Lower lobe of right lung (tissue), 2 donors: ENCODE results near the gene ARHGDIA. TPM values are rescaled to one million over a fixed set of nuclear protein-coding genes. Genes with fewer than 3 reads are reported as not detected.

Experiments
- ATAC-seq, 2 donors: fragments of 200-7000 bp; cut with Tn5 transposase; one replicate each; pipeline ENCODE4 v1.9.1; 2020 to 2022; ENCODE audit warnings: mild to moderate bottlenecking in 2 of 2, moderate library complexity in 2 of 2
- DNase-seq: peaks from one replicate; pipeline ENCODE4 v3.0.0-alpha.2; 2020
- H3K27ac ChIP-seq: fragments of 200-600 bp; one replicate; pipeline ENCODE4 v1.8.0; 2022
- H3K27me3 ChIP-seq: fragments of 200-600 bp; one replicate; pipeline ENCODE4 v1.8.0; 2022; ENCODE audit warnings: low read depth
- H3K36me3 ChIP-seq: fragments of 200-600 bp; one replicate; pipeline ENCODE4 v1.8.0; 2022; ENCODE audit warnings: mild to moderate bottlenecking
- H3K4me1 ChIP-seq: fragments of 200-600 bp; one replicate; pipeline ENCODE4 v1.8.0; 2022
- H3K4me3 ChIP-seq: fragments of 200-600 bp; one replicate; pipeline ENCODE4 v1.8.0; 2022; ENCODE audit warnings: mild to moderate bottlenecking
- H3K9me3 ChIP-seq: fragments of 200-600 bp; one replicate; pipeline ENCODE4 v1.8.0; 2022
- CTCF ChIP-seq: fragments of 200-600 bp; IDR thresholded peaks from one replicate; pipeline ENCODE4 v1.8.0; 2022; ENCODE audit warnings: antibody characterized with exemption, mild to moderate bottlenecking
- intact Hi-C: fragments of 100-400 bp; cut with DNase I; formaldehyde crosslinking; loops from one replicate; pipeline ENCODE4 v1.11.0; 2022
- total RNA-seq: library from RNA; stranded (reverse); fragmentation: NEBNext Ultra II Directional; extraction: Animal tissue kit (Norgen Biotek cat#: 25700); gene quantifications from one replicate; pipeline ENCODE4 v1.2.1, GENCODE V29; 2021
- donor health status: DM: no; HTN: yes; CAD: no; lungs with severe emphysema.

ARHGDIA gene
- total RNA-seq, 1 donor from 2014 or later: 331 TPM

GRCh38 chr17:81825841-81826466 is 45.2 kb downstream of the ARHGDIA start:
- intact Hi-C loops: no loop called here
- Histone ChIP-seq H3K36me3 (peaks cover 19% of the 10 kb centered on the region), H3K27me3 (no peaks in the 10 kb centered on the region), H3K4me1 (peaks cover 18% of the 10 kb centered on the region), H3K4me3 (no peak overlapping the region), H3K27ac (no peak overlapping the region), H3K9me3 (no peaks in the 10 kb centered on the region)
- ATAC-seq: no peak
- no peak for TF ChIP-seq CTCF
- no peak for DNase-seq

GRCh38 chr17:81824595-81824994 is 46.5 kb downstream of the ARHGDIA start:
- H3K27me3 ChIP-seq: no peaks in the 10 kb centered on the region
- no peaks in the 10 kb centered on the region for H3K9me3 ChIP-seq
- H3K27ac ChIP-seq: no peak overlapping the region
- H3K4me3 ChIP-seq: no peak overlapping the region
- intact Hi-C loops: no loop called here
- H3K36me3 ChIP-seq: peaks cover 15% of the 10 kb centered on the region
- ATAC-seq (no peak), DNase-seq (no peak)
- peaks cover 17% of the 10 kb centered on the region for H3K4me1 ChIP-seq
- TF ChIP-seq CTCF: no peak

- TF ChIP-seq CTCF: no peak
- Histone ChIP-seq H3K27me3 (no peaks in the 10 kb centered on the region), H3K36me3 (peaks cover 15% of the 10 kb centered on the region), H3K4me3 (no peak overlapping the region), H3K4me1 (peaks cover 17% of the 10 kb centered on the region), H3K27ac (no peak overlapping the region), H3K9me3 (no peaks in the 10 kb centered on the region)
- intact Hi-C loops: no loop called here
- DNase-seq (no peak), ATAC-seq (no peak)
Measured at GRCh38 chr17:81823820-81824550, 47.2 kb downstream of the ARHGDIA start.

- ATAC-seq: no peak
- no peaks in the 10 kb centered on the region for H3K9me3 ChIP-seq
- H3K4me1 ChIP-seq: peaks cover 17% of the 10 kb centered on the region
- DNase-seq: no peak
- peak overlapping the region; percentile 86 for H3K27ac ChIP-seq
- intact Hi-C loops: no loop called here
- no peaks in the 10 kb centered on the region for H3K27me3 ChIP-seq
- no peak overlapping the region for H3K4me3 ChIP-seq
- peaks cover 15% of the 10 kb centered on the region for H3K36me3 ChIP-seq
- TF ChIP-seq CTCF: no peak
Measured at GRCh38 chr17:81822996-81823819, 47.9 kb downstream of the ARHGDIA start.

GRCh38 chr17:81822312-81822637 is 48.9 kb downstream of the ARHGDIA start:
- no peak for DNase-seq
- H3K4me3 ChIP-seq: no peak overlapping the region
- peaks cover 17% of the 10 kb centered on the region for H3K4me1 ChIP-seq
- TF ChIP-seq CTCF: no peak
- H3K27ac ChIP-seq: peak overlapping the region; percentile 86
- no peaks in the 10 kb centered on the region for H3K9me3 ChIP-seq
- ATAC-seq: peak in 1 of 2 donors; percentile 1
- H3K27me3 ChIP-seq: peaks cover 2% of the 10 kb centered on the region
- intact Hi-C loops: no loop called here
- H3K36me3 ChIP-seq: peaks cover 15% of the 10 kb centered on the region
